Gastrocnemius medialis (tissue), 4 donors: ENCODE results near the gene MRTO4.

Experiments
- POLR2A ChIP-seq, 2 donors: fragments of 450-650 bp; IDR thresholded peaks; one replicate each; pipeline ENCODE4 v1.6.1; 2017; ENCODE audit warnings: antibody characterized with exemption in 2 of 2, mild to moderate bottlenecking in 2 of 2, moderate library complexity in 2 of 2
- TF ChIP-seq, protein P1 (sequence below), 5 experiments: fragments of 450-650 bp in 3 of 5; fragments of 200-600 bp in 2 of 5; sonication (generic) in 2 of 5; IDR thresholded peaks in 4 of 5; conservative IDR thresholded peaks in 1 of 5; 1 replicate in 4 of 5; 2 replicates in 1 of 5; pipeline ENCODE4 v1.5.1; 2016 to 2019; ENCODE audit warnings: antibody characterized with exemption in 5 of 5, mild to moderate bottlenecking in 3 of 5, moderate library complexity in 3 of 5

DNA sequence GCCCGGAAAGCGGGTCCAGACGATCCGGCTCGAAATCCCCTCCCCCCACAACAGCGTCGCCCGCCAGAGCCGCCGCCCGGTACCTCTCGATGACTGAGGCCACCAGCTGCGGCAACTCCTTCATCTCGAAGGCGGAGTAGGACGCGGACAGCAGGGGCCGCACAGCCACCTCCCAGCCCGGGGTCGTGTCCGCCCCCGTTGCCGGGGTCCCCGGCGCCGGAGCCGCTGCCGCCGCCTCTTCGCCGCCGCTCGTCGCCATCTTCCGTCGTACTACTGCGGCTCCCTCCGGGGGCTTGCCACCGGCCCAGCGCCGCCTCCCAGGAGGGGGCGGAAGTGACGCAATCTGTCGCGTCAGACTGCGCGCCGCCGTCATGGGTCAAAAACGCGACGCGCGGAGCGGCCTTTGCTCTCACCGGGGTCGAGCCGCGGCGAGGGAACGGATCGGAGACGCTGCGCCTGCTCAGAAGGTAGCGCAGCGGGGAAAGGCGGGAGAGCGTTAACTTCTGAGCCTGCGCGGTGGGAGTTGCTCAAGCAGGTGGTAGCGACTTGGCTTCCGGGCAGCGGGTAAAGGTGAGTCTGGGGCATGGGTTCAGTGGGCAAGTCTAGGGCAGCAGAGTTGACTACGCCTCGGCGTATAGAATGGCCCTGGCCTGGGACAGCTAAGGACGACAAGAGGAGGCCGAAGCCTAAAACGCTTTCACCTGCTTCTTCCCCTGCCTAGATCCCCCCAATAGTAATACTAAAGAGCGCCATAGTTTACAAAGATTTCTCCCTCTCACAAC is 41.4 kb upstream of the MRTO4 start, which contains the start of gene UBR4:
- TF ChIP-seq, protein P1, sequence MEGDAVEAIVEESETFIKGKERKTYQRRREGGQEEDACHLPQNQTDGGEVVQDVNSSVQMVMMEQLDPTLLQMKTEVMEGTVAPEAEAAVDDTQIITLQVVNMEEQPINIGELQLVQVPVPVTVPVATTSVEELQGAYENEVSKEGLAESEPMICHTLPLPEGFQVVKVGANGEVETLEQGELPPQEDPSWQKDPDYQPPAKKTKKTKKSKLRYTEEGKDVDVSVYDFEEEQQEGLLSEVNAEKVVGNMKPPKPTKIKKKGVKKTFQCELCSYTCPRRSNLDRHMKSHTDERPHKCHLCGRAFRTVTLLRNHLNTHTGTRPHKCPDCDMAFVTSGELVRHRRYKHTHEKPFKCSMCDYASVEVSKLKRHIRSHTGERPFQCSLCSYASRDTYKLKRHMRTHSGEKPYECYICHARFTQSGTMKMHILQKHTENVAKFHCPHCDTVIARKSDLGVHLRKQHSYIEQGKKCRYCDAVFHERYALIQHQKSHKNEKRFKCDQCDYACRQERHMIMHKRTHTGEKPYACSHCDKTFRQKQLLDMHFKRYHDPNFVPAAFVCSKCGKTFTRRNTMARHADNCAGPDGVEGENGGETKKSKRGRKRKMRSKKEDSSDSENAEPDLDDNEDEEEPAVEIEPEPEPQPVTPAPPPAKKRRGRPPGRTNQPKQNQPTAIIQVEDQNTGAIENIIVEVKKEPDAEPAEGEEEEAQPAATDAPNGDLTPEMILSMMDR (IDR thresholded peaks at IDR 0.05 in 4 of 5, conservative IDR thresholded peaks at IDR 0.05 in 1 of 5) = peak in 1 of 5 experiments; percentile 3
- TF ChIP-seq POLR2A (IDR thresholded peaks at IDR 0.05) = peak; percentile 97 to 98
